Medulla oblongata (tissue), 1 donor: ENCODE data around the gene PAM.
"Not testable (repeated sequence)": the region's sequence is repeated elsewhere in the genome, so short reads cannot be mapped to it uniquely, and the experiment has no call there.

Source experiments
- DNase-seq: peaks from one replicate; pipeline ENCODE4 v3.0.0-alpha.2; 2015; ENCODE audit errors: extremely low spot score

PAM gene

GRCh38 chr5:102998224-102998623 is 243.1 kb downstream of the PAM start:
- no peak for DNase-seq

- no peak for DNase-seq
These were observed 244.1 kb downstream of the PAM start for GRCh38 chr5:102999191-102999590.

GRCh38 chr5:102999621-103000020 is 244.5 kb downstream of the PAM start:
- not testable (repeated sequence) for DNase-seq

- DNase-seq: no peak
These were observed 245.0 kb downstream of the PAM start for GRCh38 chr5:103000089-103000488.

GRCh38 chr5:103003872-103004271 is 248.8 kb downstream of the PAM start:
- no peak for DNase-seq

GRCh38 chr5:103005276-103005675 is 250.2 kb downstream of the PAM start:
- no peak for DNase-seq

- DNase-seq: no peak
These were observed 251.8 kb downstream of the PAM start for GRCh38 chr5:103006921-103007320.

GRCh38 chr5:103010168-103010567 is 255.1 kb downstream of the PAM start:
- no peak for DNase-seq

- no peak for DNase-seq
These were observed 258.9 kb downstream of the PAM start for GRCh38 chr5:103013933-103014552.

- no peak for DNase-seq
These were observed 259.9 kb downstream of the PAM start for GRCh38 chr5:103014983-103015382.

- no peak for DNase-seq
These were observed 261.1 kb downstream of the PAM start for GRCh38 chr5:103016167-103016566.

GRCh38 chr5:103019804-103020203 is 264.7 kb downstream of the PAM start:
- no peak for DNase-seq

GRCh38 chr5:103021314-103021713 is 266.2 kb downstream of the PAM start:
- no peak for DNase-seq

- DNase-seq: no peak
These were observed 272.2 kb downstream of the PAM start for GRCh38 chr5:103027267-103027666.

- no peak for DNase-seq
These were observed 276.5 kb downstream of the PAM start for GRCh38 chr5:103031607-103032006.

GRCh38 chr5:103033696-103034095 is 278.6 kb downstream of the PAM start:
- no peak for DNase-seq

- DNase-seq: no peak
These were observed 279.7 kb downstream of the PAM start for GRCh38 chr5:103034662-103035392.

GRCh38 chr5:103035701-103036100 is 280.6 kb downstream of the PAM start:
- no peak for DNase-seq

- DNase-seq: no peak
These were observed 281.5 kb downstream of the PAM start for GRCh38 chr5:103036601-103037000.

- no peak for DNase-seq
These were observed 282.8 kb downstream of the PAM start for GRCh38 chr5:103037673-103038455.

GRCh38 chr5:103041071-103041676 is 286.1 kb downstream of the PAM start:
- peak; percentile 50 for DNase-seq

GRCh38 chr5:103046706-103047105 is 291.6 kb downstream of the PAM start:
- not testable (repeated sequence) for DNase-seq
